ENCODE results near the gene PSKH1. TPM values are rescaled to one million over a fixed set of nuclear protein-coding genes. Genes with fewer than 3 reads are reported as not detected.

Gene PSKH1
- total RNA-seq, 1 donor from 2014 or later, result 19.5 TPM

DNA sequence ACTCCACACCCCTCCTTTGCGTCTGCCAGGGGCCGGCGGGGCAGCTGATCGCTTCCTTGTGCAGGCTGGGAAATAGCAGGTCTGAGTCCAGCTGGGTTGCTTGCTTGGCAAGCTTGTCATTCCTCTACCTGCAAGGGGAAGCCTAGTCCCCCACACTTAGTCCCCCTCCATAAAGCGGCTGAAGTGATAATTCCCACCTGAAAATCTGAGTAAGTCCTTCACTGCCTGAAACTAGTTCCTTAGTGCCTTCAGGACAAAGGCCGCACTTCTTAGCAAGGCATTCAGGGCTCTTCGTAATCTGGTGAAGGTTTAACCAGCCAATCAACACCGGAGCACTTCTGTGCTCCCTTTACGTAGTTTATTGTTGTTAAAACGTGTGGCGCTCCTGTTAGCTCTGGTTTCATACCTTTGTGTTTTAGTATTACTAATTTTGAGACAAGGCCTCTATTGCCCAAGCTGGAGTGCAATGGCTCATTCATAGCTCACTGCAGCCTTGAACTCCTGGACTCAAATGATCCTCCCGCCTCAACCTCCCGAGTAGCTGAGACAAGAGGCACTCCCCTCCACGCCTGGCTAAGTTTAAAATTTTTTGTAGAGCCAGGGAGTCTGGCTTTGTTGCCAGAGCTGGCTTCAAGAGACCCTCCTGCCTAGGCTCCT is 817 bp downstream of the PSKH1 start:
- Histone ChIP-seq H3K27me3 (ENCODE audit: low read depth) (no peaks in the 10 kb centered on the region), H3K36me3 (no peaks in the 10 kb centered on the region), H3K9me3 (replicated peaks) (no peaks in the 10 kb centered on the region), H3K27ac (replicated peaks) (peak overlapping the region; percentile 96), H3K4me3 (peak overlapping the region; percentile 88), H3K4me1 (peaks cover 62% of the 10 kb centered on the region)
- TF ChIP-seq, protein P1, sequence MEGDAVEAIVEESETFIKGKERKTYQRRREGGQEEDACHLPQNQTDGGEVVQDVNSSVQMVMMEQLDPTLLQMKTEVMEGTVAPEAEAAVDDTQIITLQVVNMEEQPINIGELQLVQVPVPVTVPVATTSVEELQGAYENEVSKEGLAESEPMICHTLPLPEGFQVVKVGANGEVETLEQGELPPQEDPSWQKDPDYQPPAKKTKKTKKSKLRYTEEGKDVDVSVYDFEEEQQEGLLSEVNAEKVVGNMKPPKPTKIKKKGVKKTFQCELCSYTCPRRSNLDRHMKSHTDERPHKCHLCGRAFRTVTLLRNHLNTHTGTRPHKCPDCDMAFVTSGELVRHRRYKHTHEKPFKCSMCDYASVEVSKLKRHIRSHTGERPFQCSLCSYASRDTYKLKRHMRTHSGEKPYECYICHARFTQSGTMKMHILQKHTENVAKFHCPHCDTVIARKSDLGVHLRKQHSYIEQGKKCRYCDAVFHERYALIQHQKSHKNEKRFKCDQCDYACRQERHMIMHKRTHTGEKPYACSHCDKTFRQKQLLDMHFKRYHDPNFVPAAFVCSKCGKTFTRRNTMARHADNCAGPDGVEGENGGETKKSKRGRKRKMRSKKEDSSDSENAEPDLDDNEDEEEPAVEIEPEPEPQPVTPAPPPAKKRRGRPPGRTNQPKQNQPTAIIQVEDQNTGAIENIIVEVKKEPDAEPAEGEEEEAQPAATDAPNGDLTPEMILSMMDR (IDR thresholded peaks at IDR 0.05; ENCODE audit: borderline replicate concordance), result no peak
- intact Hi-C loops (cut with micrococcal nuclease), result no loop called here
- DNase-seq, result no peak

DNA sequence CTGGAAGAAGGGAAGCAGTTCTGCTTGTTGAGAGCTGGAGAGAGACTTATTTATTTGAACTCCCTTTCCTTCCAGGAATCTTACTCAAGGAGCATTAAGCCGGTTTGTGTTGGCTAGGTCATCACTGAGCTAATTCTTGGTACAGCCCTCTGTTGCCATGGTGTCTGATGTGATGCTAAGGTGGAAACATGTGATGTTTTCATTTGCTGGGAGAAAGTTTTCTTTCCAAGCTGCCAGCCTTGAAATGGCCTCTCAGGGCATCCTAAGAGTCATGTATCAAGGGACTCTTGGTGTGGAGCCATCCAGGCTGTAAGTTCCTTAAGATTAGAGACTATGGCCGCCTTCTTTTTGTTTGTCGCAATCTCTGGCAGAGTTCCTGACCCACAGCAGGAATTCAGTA is 4.2 kb downstream of the PSKH1 start:
- Histone ChIP-seq H3K36me3 (no peaks in the 10 kb centered on the region), H3K27ac (replicated peaks) (peak overlapping the region; percentile 70), H3K27me3 (ENCODE audit: low read depth) (no peaks in the 10 kb centered on the region), H3K4me3 (no peak overlapping the region), H3K4me1 (peaks cover 74% of the 10 kb centered on the region), H3K9me3 (replicated peaks) (no peaks in the 10 kb centered on the region)
- intact Hi-C loops (cut with micrococcal nuclease), result no loop called here
- no peak for DNase-seq
- TF ChIP-seq, protein P1 (IDR thresholded peaks at IDR 0.05; ENCODE audit: borderline replicate concordance), result no peak

DNA sequence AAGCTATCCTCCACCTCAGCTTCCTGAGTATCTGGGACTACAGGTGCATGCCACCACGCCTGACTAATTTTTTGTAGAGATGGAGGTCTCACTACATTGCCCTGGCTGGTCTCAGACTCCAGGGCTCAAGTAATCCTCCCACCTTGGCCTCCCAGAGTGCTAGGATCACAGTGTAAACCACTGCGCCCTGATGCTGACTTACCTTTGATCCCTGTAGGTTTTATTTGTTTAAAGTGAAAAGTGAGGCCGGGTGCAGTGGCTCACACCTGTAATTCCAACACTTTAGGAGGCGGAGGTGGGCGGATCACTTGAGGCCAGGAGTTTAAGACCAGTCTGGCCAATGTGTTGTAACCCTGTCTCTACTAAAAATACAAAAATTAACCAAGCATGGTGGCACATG is 8.7 kb downstream of the PSKH1 start:
- H3K36me3 ChIP-seq, result peaks cover 4% of the 10 kb centered on the region
- no peak overlapping the region for H3K27ac ChIP-seq (replicated peaks)
- peaks cover 38% of the 10 kb centered on the region for H3K4me1 ChIP-seq
- no peaks in the 10 kb centered on the region for H3K27me3 ChIP-seq (ENCODE audit: low read depth)
- TF ChIP-seq, protein P1 (IDR thresholded peaks at IDR 0.05; ENCODE audit: borderline replicate concordance), result no peak
- no peak overlapping the region for H3K4me3 ChIP-seq
- intact Hi-C loops (cut with micrococcal nuclease), result no loop called here
- no peaks in the 10 kb centered on the region for H3K9me3 ChIP-seq (replicated peaks)
- no peak for DNase-seq

DNA sequence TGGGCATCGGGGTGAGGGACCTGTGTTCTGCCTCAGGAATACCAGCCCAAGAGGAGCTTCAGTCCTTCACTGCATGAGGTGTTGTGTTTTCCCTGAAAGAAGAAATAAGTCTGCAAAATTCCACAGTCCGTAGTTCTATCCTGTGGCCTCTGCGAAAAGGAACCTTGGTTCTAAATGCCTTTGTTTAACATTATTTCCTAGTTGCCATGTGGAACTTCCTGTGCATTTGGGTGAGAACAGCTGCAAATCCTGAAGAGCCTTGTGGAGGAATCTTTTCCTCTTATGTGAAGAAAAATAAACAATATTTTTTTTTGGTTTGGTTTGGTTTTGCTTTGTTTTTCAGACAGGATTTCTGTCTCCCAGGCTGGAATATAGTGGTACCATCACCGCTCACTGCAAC is 9.8 kb downstream of the PSKH1 start:
- intact Hi-C loops (cut with micrococcal nuclease), result no loop called here
- no peaks in the 10 kb centered on the region for H3K9me3 ChIP-seq (replicated peaks)
- no peak overlapping the region for H3K4me3 ChIP-seq
- H3K36me3 ChIP-seq, result peaks cover 4% of the 10 kb centered on the region
- H3K27ac ChIP-seq (replicated peaks), result no peak overlapping the region
- no peaks in the 10 kb centered on the region for H3K27me3 ChIP-seq (ENCODE audit: low read depth)
- DNase-seq, result no peak
- H3K4me1 ChIP-seq, result peaks cover 27% of the 10 kb centered on the region
- TF ChIP-seq, protein P1 (IDR thresholded peaks at IDR 0.05; ENCODE audit: borderline replicate concordance), result no peak

DNA sequence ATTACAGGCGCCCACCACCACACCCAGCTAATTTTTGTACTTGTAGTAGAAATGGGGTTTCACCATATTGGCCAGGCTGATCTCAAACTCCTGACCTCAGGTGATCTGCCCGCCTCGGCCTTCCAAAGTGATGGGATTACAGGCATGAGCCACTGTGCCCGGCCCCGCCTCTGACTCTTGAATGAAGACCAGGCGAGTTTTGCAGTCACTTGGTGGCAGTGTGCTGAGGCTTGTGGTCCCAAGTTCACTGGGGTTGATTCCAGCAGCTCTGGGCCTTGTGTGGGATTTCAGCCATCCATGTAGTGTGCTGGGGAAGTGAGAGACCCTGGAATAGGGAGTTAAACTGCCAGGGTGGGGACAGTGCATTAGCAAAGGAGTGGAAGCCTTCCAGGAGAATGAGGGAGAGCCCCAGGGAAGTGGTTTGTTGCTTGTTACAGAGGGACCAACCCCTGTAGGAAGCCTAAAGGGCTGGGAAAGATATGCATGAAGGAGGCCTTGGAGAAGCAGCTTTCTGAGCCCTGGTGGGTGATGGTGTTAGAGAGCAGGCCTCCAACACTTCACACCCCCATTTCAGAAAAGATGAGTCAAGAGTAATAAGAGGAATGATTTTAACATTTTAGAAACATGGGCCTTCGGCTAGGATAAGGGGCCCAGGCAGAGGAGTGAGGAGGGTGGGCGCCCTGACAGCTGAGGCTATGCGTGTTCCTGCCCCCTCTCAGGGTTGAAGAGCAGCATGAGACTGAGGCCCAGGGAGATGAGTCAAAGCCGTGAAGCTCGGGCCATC is 14.5 kb downstream of the PSKH1 start:
- DNase-seq, result no peak
- H3K27ac ChIP-seq (replicated peaks), result no peak overlapping the region
- H3K36me3 ChIP-seq, result peaks cover 35% of the 10 kb centered on the region
- H3K27me3 ChIP-seq (ENCODE audit: low read depth), result no peaks in the 10 kb centered on the region
- H3K9me3 ChIP-seq (replicated peaks), result no peaks in the 10 kb centered on the region
- peaks cover 16% of the 10 kb centered on the region for H3K4me1 ChIP-seq
- no peak overlapping the region for H3K4me3 ChIP-seq
- intact Hi-C loops (cut with micrococcal nuclease), result no loop called here
- TF ChIP-seq, protein P1 (IDR thresholded peaks at IDR 0.05; ENCODE audit: borderline replicate concordance), result no peak
